Measurements from ENCODE around the gene TNRC6C. TPM values are rescaled to one million over a fixed set of nuclear protein-coding genes. Genes with fewer than 3 reads are reported as not detected.

Gene TNRC6C
- polyA plus RNA-seq, 3 donors, result 0.38 to 0.80 (median 0.46) TPM

DNA sequence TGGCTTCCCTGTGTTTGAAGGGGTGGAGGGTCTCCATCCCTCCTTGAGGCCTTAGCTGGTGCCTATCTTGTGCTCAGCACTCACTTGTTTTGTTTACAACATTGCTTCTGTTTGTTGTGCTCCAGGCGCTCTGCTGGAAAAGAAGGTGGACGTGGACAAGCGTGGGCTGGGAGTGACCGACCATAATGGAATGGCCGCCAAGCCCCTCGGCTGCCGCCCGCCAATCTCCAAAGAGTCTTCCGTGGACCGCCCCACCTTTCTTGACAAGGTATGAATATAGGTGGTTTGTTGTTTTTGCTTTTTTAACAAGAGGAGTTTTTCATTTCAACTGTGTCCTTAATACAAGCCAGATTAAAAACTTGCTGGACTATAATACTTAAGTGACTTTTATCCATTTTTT, 116.5 kb downstream of the TNRC6C start:
- no peak overlapping the region for H3K4me2 ChIP-seq (replicated peaks; ENCODE audit: extremely low read depth, low read length, poor library complexity, severe bottlenecking)
- H3K27ac ChIP-seq (ENCODE audit: low read depth in 1 of 2, low read length in 2 of 2), result no peak overlapping the region
- H3K27me3 Mint-ChIP-seq (ENCODE audit: low read depth in 3 of 3), result peaks cover 0 to 1% (median 0%) of the 10 kb centered on the region in 3 donors
- no peak overlapping the region for H3K4me3 ChIP-seq (replicated peaks in 1 of 3; ENCODE audit: low read depth in 2 of 3, low read length in 3 of 3)
- H3K9me3 Mint-ChIP-seq, result peaks cover 0 to 4% (median 0%) of the 10 kb centered on the region in 7 donors
- peaks cover 74 to 87% of the 10 kb centered on the region in 2 donors for H3K36me3 Mint-ChIP-seq
- WGBS (ENCODE audit: insufficient coverage), result 100% methylated on average over 4 of the region's 10 CpGs
- no peaks in the 10 kb centered on the region for H3K9me3 ChIP-seq (replicated peaks in 1 of 2; ENCODE audit: control insufficient read depth in 1 of 2, insufficient read depth in 1 of 2, low read length in 2 of 2)
- H3K79me2 ChIP-seq (ENCODE audit: insufficient read depth, low read length), result no peaks in the 10 kb centered on the region
- no peaks in the 10 kb centered on the region for H3K4me1 ChIP-seq (ENCODE audit: control insufficient read depth in 1 of 2, insufficient read depth in 2 of 2, low read length in 2 of 2)
- no peaks in the 10 kb centered on the region for H3K27me3 ChIP-seq (ENCODE audit: control insufficient read depth in 2 of 2, insufficient read depth in 2 of 2, low read length in 2 of 2)
- no peaks in the 10 kb centered on the region for H3K4me1 Mint-ChIP-seq
- no peaks in the 10 kb centered on the region for H4K20me1 ChIP-seq (ENCODE audit: insufficient read depth, low read length)
- H3K9ac ChIP-seq (ENCODE audit: insufficient read depth, low read length, poor library complexity, severe bottlenecking), result no peak overlapping the region
- H2AFZ ChIP-seq (ENCODE audit: insufficient read depth, low read depth, low read length, poor library complexity, severe bottlenecking), result no peak overlapping the region
- H3K27ac Mint-ChIP-seq, result no peak overlapping the region
- peaks cover 77 to 99% of the 10 kb centered on the region in 2 donors for H3K36me3 ChIP-seq (replicated peaks in 1 of 2; ENCODE audit: control insufficient read depth in 1 of 2, insufficient read depth in 2 of 2, low read length in 2 of 2)
- DNase-seq, result no peak
- TF ChIP-seq, protein P1, sequence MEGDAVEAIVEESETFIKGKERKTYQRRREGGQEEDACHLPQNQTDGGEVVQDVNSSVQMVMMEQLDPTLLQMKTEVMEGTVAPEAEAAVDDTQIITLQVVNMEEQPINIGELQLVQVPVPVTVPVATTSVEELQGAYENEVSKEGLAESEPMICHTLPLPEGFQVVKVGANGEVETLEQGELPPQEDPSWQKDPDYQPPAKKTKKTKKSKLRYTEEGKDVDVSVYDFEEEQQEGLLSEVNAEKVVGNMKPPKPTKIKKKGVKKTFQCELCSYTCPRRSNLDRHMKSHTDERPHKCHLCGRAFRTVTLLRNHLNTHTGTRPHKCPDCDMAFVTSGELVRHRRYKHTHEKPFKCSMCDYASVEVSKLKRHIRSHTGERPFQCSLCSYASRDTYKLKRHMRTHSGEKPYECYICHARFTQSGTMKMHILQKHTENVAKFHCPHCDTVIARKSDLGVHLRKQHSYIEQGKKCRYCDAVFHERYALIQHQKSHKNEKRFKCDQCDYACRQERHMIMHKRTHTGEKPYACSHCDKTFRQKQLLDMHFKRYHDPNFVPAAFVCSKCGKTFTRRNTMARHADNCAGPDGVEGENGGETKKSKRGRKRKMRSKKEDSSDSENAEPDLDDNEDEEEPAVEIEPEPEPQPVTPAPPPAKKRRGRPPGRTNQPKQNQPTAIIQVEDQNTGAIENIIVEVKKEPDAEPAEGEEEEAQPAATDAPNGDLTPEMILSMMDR (IDR thresholded peaks at IDR 0.05), result no peak
- intact Hi-C loops (cut with micrococcal nuclease), result no loop called here
- no peak overlapping the region for H3K4me3 Mint-ChIP-seq

DNA sequence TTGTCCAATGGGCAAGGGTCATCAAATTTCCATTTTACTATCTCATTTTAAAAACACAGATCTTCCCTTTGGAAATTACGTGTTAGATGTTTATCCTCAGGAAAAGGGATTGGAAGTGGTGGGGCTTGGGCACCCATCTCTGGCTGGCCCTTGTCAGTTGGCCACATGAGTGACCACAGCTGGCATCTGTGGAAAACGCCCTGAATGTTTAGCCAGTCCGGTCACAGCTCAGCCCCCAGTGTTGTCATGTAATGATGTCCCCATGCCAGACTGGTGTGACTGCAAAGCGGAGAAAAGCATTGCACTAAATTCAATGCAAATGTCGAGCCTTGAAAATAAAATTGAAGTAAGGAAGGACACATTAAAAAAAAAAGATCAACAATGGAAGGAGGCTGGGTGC, 117.0 kb downstream of the TNRC6C start:
- intact Hi-C loops (cut with micrococcal nuclease), result no loop called here

More for the DNA sequence above, 117.0 kb downstream of the TNRC6C start:
- Mint-ChIP-seq H3K27me3 (ENCODE audit: low read depth in 3 of 3) (peaks cover 0 to 1% (median 0%) of the 10 kb centered on the region in 3 donors), H3K9me3 (peaks cover 0 to 4% (median 0%) of the 10 kb centered on the region in 7 donors), H3K27ac (no peak overlapping the region), H3K4me3 (no peak overlapping the region), H3K36me3 (peaks cover 74 to 86% of the 10 kb centered on the region in 2 donors), H3K4me1 (no peaks in the 10 kb centered on the region)
- Histone ChIP-seq H4K20me1 (ENCODE audit: insufficient read depth, low read length) (no peaks in the 10 kb centered on the region), H3K4me3 (replicated peaks in 1 of 3; ENCODE audit: low read depth in 2 of 3, low read length in 3 of 3) (no peak overlapping the region), H3K36me3 (replicated peaks in 1 of 2; ENCODE audit: control insufficient read depth in 1 of 2, insufficient read depth in 2 of 2, low read length in 2 of 2) (peaks cover 79 to 99% of the 10 kb centered on the region in 2 donors), H3K79me2 (ENCODE audit: insufficient read depth, low read length) (no peaks in the 10 kb centered on the region), H3K4me2 (replicated peaks; ENCODE audit: extremely low read depth, low read length, poor library complexity, severe bottlenecking) (no peak overlapping the region), H3K27me3 (ENCODE audit: control insufficient read depth in 2 of 2, insufficient read depth in 2 of 2, low read length in 2 of 2) (no peaks in the 10 kb centered on the region), H2AFZ (ENCODE audit: insufficient read depth, low read depth, low read length, poor library complexity, severe bottlenecking) (no peak overlapping the region), H3K27ac (ENCODE audit: low read depth in 1 of 2, low read length in 2 of 2) (no peak overlapping the region), H3K9ac (ENCODE audit: insufficient read depth, low read length, poor library complexity, severe bottlenecking) (no peak overlapping the region), H3K4me1 (ENCODE audit: control insufficient read depth in 1 of 2, insufficient read depth in 2 of 2, low read length in 2 of 2) (no peaks in the 10 kb centered on the region), H3K9me3 (replicated peaks in 1 of 2; ENCODE audit: control insufficient read depth in 1 of 2, insufficient read depth in 1 of 2, low read length in 2 of 2) (no peaks in the 10 kb centered on the region)
- TF ChIP-seq, protein P1 (IDR thresholded peaks at IDR 0.05), result no peak
- DNase-seq, result no peak
- WGBS (ENCODE audit: insufficient coverage), result 100% methylated on average over 4 of the region's 5 CpGs

Data from CD14-positive monocyte (primary cell).